ENCODE results near the gene C10orf95. TPM values are rescaled to one million over a fixed set of nuclear protein-coding genes. Genes with fewer than 3 reads are reported as not detected.

Gene C10orf95
- total RNA-seq, 1 donor from 2014 or later = not detected

DNA sequence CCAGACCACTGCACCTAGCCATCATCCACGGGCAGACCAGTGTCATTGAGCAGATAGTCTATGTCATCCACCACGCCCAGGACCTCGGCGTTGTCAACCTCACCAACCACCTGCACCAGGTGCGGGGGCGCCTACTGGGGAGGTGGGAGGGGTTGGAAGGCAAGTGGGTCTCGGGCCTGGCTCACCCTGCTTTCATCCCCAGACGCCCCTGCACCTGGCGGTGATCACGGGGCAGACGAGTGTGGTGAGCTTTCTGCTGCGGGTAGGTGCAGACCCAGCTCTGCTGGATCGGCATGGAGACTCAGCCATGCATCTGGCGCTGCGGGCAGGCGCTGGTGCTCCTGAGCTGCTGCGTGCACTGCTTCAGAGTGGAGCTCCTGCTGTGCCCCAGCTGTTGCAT, 51.3 kb downstream of the C10orf95 start:
- Mint-ChIP-seq H3K36me3 (peaks cover 1% of the 10 kb centered on the region), H3K9me3 (no peaks in the 10 kb centered on the region), H3K27ac (peak overlapping the region; percentile 21), H3K4me1 (peaks cover 12% of the 10 kb centered on the region), H3K27me3 (ENCODE audit: low read depth) (no peaks in the 10 kb centered on the region), H3K4me3 (peak overlapping the region; percentile 62)
- TF ChIP-seq CTCF (IDR thresholded peaks at IDR 0.05; ENCODE audit: unreplicated experiment) = no peak
- no peak for DNase-seq (ENCODE audit: low spot score in 2 of 2, unreplicated experiment in 2 of 2)

Small RNA genes lying within 50 kb of the gene (microRNA-seq; reads per million reads assigned to microRNA genes)
- gene MIR146B = 439 reads per million, percentile 73 among the genes with 10 or more reads in this experiment

Other genes with a start within 250 kb of the C10orf95 start
- 0.27 to 0.44 TPM (median 0.43 TPM) in 3 replicates for gene ELOVL3, start 225.2 kb downstream of the C10orf95 start, total RNA-seq
- not detected in 3 replicates for gene PITX3, start 210.0 kb downstream of the C10orf95 start, total RNA-seq
- 49.3 to 51.1 TPM (median 51.1 TPM) in 3 replicates for gene GBF1, start 206.0 kb downstream of the C10orf95 start, total RNA-seq
- 51.7 to 56.6 TPM (median 55.8 TPM) in 3 replicates for gene NFKB2, start 55.8 kb downstream of the C10orf95 start, total RNA-seq
- 12.4 to 14.3 TPM (median 13.4 TPM) in 3 replicates for gene PSD, start 32.8 kb downstream of the C10orf95 start, total RNA-seq
- 9.4 to 11.7 TPM (median 10.1 TPM) in 3 replicates for gene FBXL15, start 30.7 kb downstream of the C10orf95 start, total RNA-seq
- gene CUEDC2, start 19.0 kb downstream of the C10orf95 start, total RNA-seq = 75.0 to 80.5 TPM (median 75.6 TPM) in 3 replicates
- 91.5 to 93.6 TPM (median 91.7 TPM) in 3 replicates for gene ACTR1A, start 51.2 kb upstream of the C10orf95 start, total RNA-seq
- gene SUFU, start 52.4 kb upstream of the C10orf95 start, total RNA-seq = 32.4 to 33.4 TPM (median 32.7 TPM) in 3 replicates
- 74.3 to 85.3 TPM (median 79.2 TPM) in 3 replicates for gene TRIM8, start 192.9 kb upstream of the C10orf95 start, total RNA-seq

Measured in mesothelial cell of epicardium (in vitro differentiated cells).